Trophoblast cell (in vitro differentiated cells and primary cell): ENCODE results near the gene CPEB3.

Source experiments
- DNase-seq, 2 donors: peaks; one replicate each; pipeline ENCODE4 v3.0.0-alpha.2; 2016
- H2AFZ ChIP-seq: 2 replicates; pipeline ENCODE4 v1.6.1; 2013; ENCODE audit warnings: low read length, moderate library complexity, mild to moderate bottlenecking; ENCODE audit not compliant: insufficient read depth, poor library complexity
- H2AK5ac ChIP-seq: 2 replicates; pipeline ENCODE4 v1.6.1; 2013; ENCODE audit warnings: mild to moderate bottlenecking, low read length
- H2BK120ac ChIP-seq: 2 replicates; pipeline ENCODE4 v1.6.1; 2013; ENCODE audit warnings: low read length, mild to moderate bottlenecking, moderate library complexity; ENCODE audit not compliant: insufficient read depth, poor library complexity
- H2BK12ac ChIP-seq: 2 replicates; pipeline ENCODE4 v1.6.1; 2013; ENCODE audit warnings: mild to moderate bottlenecking, low read length, moderate library complexity
- H2BK5ac ChIP-seq: 2 replicates; pipeline ENCODE4 v1.6.1; 2013; ENCODE audit warnings: low read length, low read depth, moderate library complexity, mild to moderate bottlenecking; ENCODE audit not compliant: poor library complexity
- H3K14ac ChIP-seq: 2 replicates; pipeline ENCODE4 v1.6.1; 2013; ENCODE audit warnings: mild to moderate bottlenecking, low read length
- H3K18ac ChIP-seq: 2 replicates; pipeline ENCODE4 v1.6.1; 2013; ENCODE audit warnings: mild to moderate bottlenecking, low read length
- H3K23ac ChIP-seq: 2 replicates; pipeline ENCODE4 v1.6.1; 2013; ENCODE audit warnings: low read length
- H3K27ac ChIP-seq: 2 replicates; pipeline ENCODE4 v1.5.1; 2013; ENCODE audit warnings: low read depth, mild to moderate bottlenecking, inconsistent platforms, low read length, moderate library complexity
- H3K27me3 ChIP-seq: 2 replicates; pipeline ENCODE4 v1.6.1; 2013; ENCODE audit warnings: inconsistent platforms, mild to moderate bottlenecking, low read length, moderate library complexity; ENCODE audit not compliant: insufficient read depth
- H3K36me3 ChIP-seq, 2 experiments: 1 replicate in 1 of 2; 2 replicates in 1 of 2; pipeline ENCODE4 v1.6.1; 2013; ENCODE audit warnings: low read length in 2 of 2, mild to moderate bottlenecking in 2 of 2, moderate library complexity in 1 of 2; ENCODE audit not compliant: insufficient read depth in 2 of 2, control insufficient read depth in 1 of 2
- H3K4ac ChIP-seq: 2 replicates; pipeline ENCODE4 v1.6.1; 2013; ENCODE audit warnings: low read depth, mild to moderate bottlenecking, low read length, moderate library complexity
- H3K4me1 ChIP-seq, 2 experiments: 1 replicate in 1 of 2; 2 replicates in 1 of 2; pipeline ENCODE4 v1.6.1; 2013; ENCODE audit warnings: low read length in 2 of 2, mild to moderate bottlenecking in 2 of 2, moderate library complexity in 1 of 2; ENCODE audit not compliant: insufficient read depth in 2 of 2, control insufficient read depth in 1 of 2
- H3K4me2 ChIP-seq: 2 replicates; pipeline ENCODE4 v1.6.1; 2013; ENCODE audit warnings: inconsistent platforms, mild to moderate bottlenecking, low read length, moderate library complexity
- H3K4me3 ChIP-seq: 2 replicates; pipeline ENCODE4 v1.5.1; 2013; ENCODE audit warnings: mild to moderate bottlenecking, low read depth, low read length, inconsistent platforms
- H3K79me1 ChIP-seq: one replicate; pipeline ENCODE4 v1.6.1; 2013; ENCODE audit warnings: low read length
- H3K79me2 ChIP-seq: 2 replicates; pipeline ENCODE4 v1.6.1; 2013; ENCODE audit warnings: low read length, mild to moderate bottlenecking; ENCODE audit not compliant: control insufficient read depth, insufficient read depth, poor library complexity
- H3K9ac ChIP-seq: 2 replicates; pipeline ENCODE4 v1.6.1; 2013; ENCODE audit warnings: mild to moderate bottlenecking, low read length
- H3K9me3 ChIP-seq: 2 replicates; pipeline ENCODE4 v1.6.1; 2013; ENCODE audit warnings: low read depth, mild to moderate bottlenecking, control low read depth, inconsistent platforms, low read length; ENCODE audit not compliant: insufficient read depth
- H4K12ac ChIP-seq: 2 replicates; pipeline ENCODE4 v1.6.1; 2013; ENCODE audit warnings: low read depth, mild to moderate bottlenecking, low read length, moderate library complexity
- H4K8ac ChIP-seq: 2 replicates; pipeline ENCODE4 v1.6.1; 2013; ENCODE audit warnings: low read depth, mild to moderate bottlenecking, low read length, moderate library complexity
- H4K91ac ChIP-seq: one replicate; pipeline ENCODE4 v1.6.1; 2013; ENCODE audit warnings: low read depth, mild to moderate bottlenecking, low read length, moderate library complexity
- WGBS: extraction: QIAGEN DNeasy Blood & Tissue Kit; methylation state at CpG from one replicate; pipeline ENCODE4 v1.1.7; 2013; ENCODE audit warnings: missing lambda C conversion rate; ENCODE audit not compliant: insufficient read length, insufficient coverage; ENCODE audit errors: extremely low coverage; 5-methylcytosine and 5-hydroxymethylcytosine counted together

Gene CPEB3

GRCh38 chr10:92244796-92245195 is 46.1 kb downstream of the CPEB3 start:
- H4K91ac ChIP-seq = no peak overlapping the region
- H3K4me3 ChIP-seq = no peak overlapping the region
- H2BK120ac ChIP-seq = no peak overlapping the region
- H3K9ac ChIP-seq = no peak overlapping the region
- no peak overlapping the region for H4K12ac ChIP-seq
- no peak overlapping the region for H4K8ac ChIP-seq
- no peak overlapping the region for H2BK12ac ChIP-seq
- no peak for DNase-seq
- no peaks in the 10 kb centered on the region for H3K36me3 ChIP-seq
- H3K23ac ChIP-seq = no peak overlapping the region
- peaks cover 1% of the 10 kb centered on the region for H3K79me2 ChIP-seq
- H3K27ac ChIP-seq = no peak overlapping the region
- H3K4me2 ChIP-seq = no peak overlapping the region
- H2BK5ac ChIP-seq = no peak overlapping the region
- peaks cover under 1% of the 10 kb centered on the region for H3K79me1 ChIP-seq
- no peak overlapping the region for H3K14ac ChIP-seq
- peaks cover 2% of the 10 kb centered on the region for H3K27me3 ChIP-seq
- H2AFZ ChIP-seq = no peak overlapping the region
- H3K9me3 ChIP-seq = no peaks in the 10 kb centered on the region
- H2AK5ac ChIP-seq = no peak overlapping the region
- H3K18ac ChIP-seq = no peak overlapping the region
- H3K4ac ChIP-seq = no peak overlapping the region
- no CpG with 5 or more reads among the region's 3 CpGs for WGBS
- H3K4me1 ChIP-seq = no peaks in the 10 kb centered on the region

- Histone ChIP-seq H3K14ac (no peak overlapping the region), H4K8ac (no peak overlapping the region), H2BK120ac (no peak overlapping the region), H3K9ac (no peak overlapping the region), H3K4me1 (peaks cover 5 to 7% of the 10 kb centered on the region in 2 experiments), H3K27ac (no peak overlapping the region), H3K4me2 (peak overlapping the region; percentile 32), H2BK12ac (no peak overlapping the region), H2AK5ac (no peak overlapping the region), H2AFZ (no peak overlapping the region), H3K4me3 (no peak overlapping the region), H3K4ac (no peak overlapping the region), H4K12ac (no peak overlapping the region), H3K18ac (no peak overlapping the region), H4K91ac (no peak overlapping the region), H3K27me3 (peaks cover 7% of the 10 kb centered on the region), H3K23ac (no peak overlapping the region), H3K36me3 (no peaks in the 10 kb centered on the region), H2BK5ac (no peak overlapping the region), H3K9me3 (no peaks in the 10 kb centered on the region), H3K79me1 (peaks cover 6% of the 10 kb centered on the region), H3K79me2 (peaks cover 1% of the 10 kb centered on the region)
- no CpG with 5 or more reads among the region's 8 CpGs for WGBS
- DNase-seq = peak in 1 of 2 donors; percentile 35
These were observed 47.8 kb downstream of the CPEB3 start for GRCh38 chr10:92242910-92243671.

GRCh38 chr10:92242380-92242779 is 48.5 kb downstream of the CPEB3 start:
- H3K4ac ChIP-seq = no peak overlapping the region
- peaks cover 6% of the 10 kb centered on the region for H3K79me1 ChIP-seq
- H3K4me1 ChIP-seq = peaks cover 5 to 7% of the 10 kb centered on the region in 2 experiments
- H3K23ac ChIP-seq = no peak overlapping the region
- no peak overlapping the region for H4K12ac ChIP-seq
- H2BK5ac ChIP-seq = no peak overlapping the region
- H3K27ac ChIP-seq = no peak overlapping the region
- no peak overlapping the region for H3K4me2 ChIP-seq
- no peak overlapping the region for H4K8ac ChIP-seq
- H3K79me2 ChIP-seq = peaks cover 1% of the 10 kb centered on the region
- H3K9ac ChIP-seq = no peak overlapping the region
- H2AFZ ChIP-seq = no peak overlapping the region
- no peak overlapping the region for H3K18ac ChIP-seq
- DNase-seq = no peak
- H3K9me3 ChIP-seq = no peaks in the 10 kb centered on the region
- peaks cover 7% of the 10 kb centered on the region for H3K27me3 ChIP-seq
- H3K14ac ChIP-seq = no peak overlapping the region
- H2AK5ac ChIP-seq = no peak overlapping the region
- H2BK12ac ChIP-seq = no peak overlapping the region
- H3K36me3 ChIP-seq = no peaks in the 10 kb centered on the region
- WGBS = no CpG with 5 or more reads among the region's 2 CpGs
- H4K91ac ChIP-seq = no peak overlapping the region
- no peak overlapping the region for H2BK120ac ChIP-seq
- no peak overlapping the region for H3K4me3 ChIP-seq

- no peak overlapping the region for H2BK120ac ChIP-seq
- H2AFZ ChIP-seq = no peak overlapping the region
- H3K9ac ChIP-seq = no peak overlapping the region
- no peak overlapping the region for H4K12ac ChIP-seq
- no peak overlapping the region for H3K27ac ChIP-seq
- H2BK5ac ChIP-seq = no peak overlapping the region
- H4K8ac ChIP-seq = no peak overlapping the region
- no peak overlapping the region for H3K4me3 ChIP-seq
- no peak overlapping the region for H2BK12ac ChIP-seq
- peaks cover 6% of the 10 kb centered on the region for H3K79me1 ChIP-seq
- H3K9me3 ChIP-seq = no peaks in the 10 kb centered on the region
- H2AK5ac ChIP-seq = no peak overlapping the region
- peaks cover 5 to 7% of the 10 kb centered on the region in 2 experiments for H3K4me1 ChIP-seq
- no peak overlapping the region for H4K91ac ChIP-seq
- H3K18ac ChIP-seq = no peak overlapping the region
- no peaks in the 10 kb centered on the region for H3K36me3 ChIP-seq
- H3K27me3 ChIP-seq = peaks cover 7% of the 10 kb centered on the region
- no peak overlapping the region for H3K4me2 ChIP-seq
- no CpG with 5 or more reads among the region's 1 CpG for WGBS
- H3K14ac ChIP-seq = no peak overlapping the region
- peaks cover 1% of the 10 kb centered on the region for H3K79me2 ChIP-seq
- DNase-seq = no peak
- no peak overlapping the region for H3K4ac ChIP-seq
- no peak overlapping the region for H3K23ac ChIP-seq
These were observed 49.4 kb downstream of the CPEB3 start for GRCh38 chr10:92241501-92241900.
